Measurements from ENCODE around the gene ALX4.

The ALX4 gene

GRCh38 chr11:44243086-44243485, 66.9 kb downstream of the ALX4 start:
- no peak for DNase-seq

- DNase-seq, result no peak
These were observed 68.1 kb downstream of the ALX4 start for GRCh38 chr11:44241851-44242250.

GRCh38 chr11:44237156-44237555, 72.8 kb downstream of the ALX4 start:
- DNase-seq, result no peak

- DNase-seq, result no peak
These were observed 73.6 kb downstream of the ALX4 start for GRCh38 chr11:44236296-44236695.

GRCh38 chr11:44235765-44236201, 74.2 kb downstream of the ALX4 start:
- no peak for DNase-seq

GRCh38 chr11:44229624-44230023, 80.3 kb downstream of the ALX4 start:
- no peak for DNase-seq

- no peak for DNase-seq
These were observed 80.8 kb downstream of the ALX4 start for GRCh38 chr11:44229098-44229497.

GRCh38 chr11:44228379-44228778, 81.6 kb downstream of the ALX4 start:
- no peak for DNase-seq

- no peak for DNase-seq
These were observed 83.0 kb downstream of the ALX4 start for GRCh38 chr11:44226945-44227344.

- no peak for DNase-seq
These were observed 83.4 kb downstream of the ALX4 start for GRCh38 chr11:44226490-44226889.

GRCh38 chr11:44224867-44225501, 85.0 kb downstream of the ALX4 start:
- no peak for DNase-seq

- DNase-seq, result no peak
These were observed 86.7 kb downstream of the ALX4 start for GRCh38 chr11:44223238-44223637.

- DNase-seq, result no peak
These were observed 87.9 kb downstream of the ALX4 start for GRCh38 chr11:44221992-44222391.

- no peak for DNase-seq
These were observed 88.5 kb downstream of the ALX4 start for GRCh38 chr11:44221456-44221855.

GRCh38 chr11:44219830-44220796, 89.8 kb downstream of the ALX4 start:
- no peak for DNase-seq

GRCh38 chr11:44217432-44217831, 92.5 kb downstream of the ALX4 start:
- no peak for DNase-seq

GRCh38 chr11:44213148-44213547, 96.8 kb downstream of the ALX4 start:
- no peak for DNase-seq

- DNase-seq, result no peak
These were observed 97.8 kb downstream of the ALX4 start for GRCh38 chr11:44212128-44212527.
